Measurements from ENCODE around the gene ADORA2B. TPM values are rescaled to one million over a fixed set of nuclear protein-coding genes. Genes with fewer than 3 reads are reported as not detected.

The ADORA2B gene
- total and polyA plus RNA-seq, 2 donors = 1.1 to 1.2 TPM

DNA sequence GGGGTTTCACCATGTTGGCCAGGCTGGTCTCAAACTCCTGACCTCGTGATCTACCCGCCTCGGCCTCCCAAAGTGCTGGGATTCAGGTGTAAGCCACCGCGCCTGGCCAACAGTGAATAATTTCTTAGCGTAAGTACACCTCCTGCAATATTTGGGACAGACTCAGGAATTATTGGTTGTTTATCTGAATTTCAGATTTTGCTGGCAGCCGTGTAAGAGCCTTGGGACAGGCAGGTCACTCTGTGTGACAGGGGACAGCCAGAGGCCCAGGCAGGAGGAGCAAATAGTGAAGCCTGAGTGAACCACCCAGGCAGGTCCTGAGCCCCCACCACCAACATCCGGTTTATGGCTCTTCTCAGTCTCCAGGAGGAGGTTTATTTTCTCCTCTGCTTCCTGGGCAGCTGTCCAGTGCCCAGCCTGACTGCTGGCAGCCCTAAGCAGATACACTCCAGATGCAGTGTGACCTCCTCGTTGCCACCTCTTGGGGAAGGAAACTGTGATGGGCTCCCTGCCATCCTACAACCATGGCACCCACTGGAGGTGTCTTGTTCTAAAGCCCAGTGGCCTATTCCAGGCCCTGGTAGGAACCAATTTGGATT lies 26.2 kb upstream of the ADORA2B start:
- no peaks in the 10 kb centered on the region for H3K4me1 ChIP-seq (ENCODE audit: control insufficient read depth in 2 of 2, insufficient read depth in 2 of 2, low read length in 2 of 2)
- no peak for DNase-seq (ENCODE audit: low read depth in 6 of 9, low spot score in 9 of 9)
- H3K36me3 ChIP-seq (ENCODE audit: control insufficient read depth in 2 of 2, insufficient read depth in 2 of 2, low read length in 1 of 2) = no peaks in the 10 kb centered on the region
- H3K4me3 ChIP-seq (ENCODE audit: low read length in 2 of 2) = no peak overlapping the region
- H3K27me3 ChIP-seq (ENCODE audit: control insufficient read depth in 2 of 2, insufficient read depth in 1 of 2, low read length in 1 of 2) = peaks cover 10 to 38% of the 10 kb centered on the region in 2 donors
- H3K27ac ChIP-seq (ENCODE audit: low read depth in 1 of 2, low read length in 1 of 2) = no peak overlapping the region
- no peaks in the 10 kb centered on the region for H3K9me3 ChIP-seq (ENCODE audit: control insufficient read depth in 2 of 2, insufficient read depth in 1 of 2, low read length in 1 of 2)
- whole genome bisulfite sequencing = 95% methylated on average over 9 of the region's 9 CpGs

GRCh38 chr17:15919466-15919865 lies 25.5 kb upstream of the ADORA2B start:
- no peaks in the 10 kb centered on the region for H3K36me3 ChIP-seq (ENCODE audit: control insufficient read depth in 2 of 2, insufficient read depth in 2 of 2, low read length in 1 of 2)
- DNase-seq (ENCODE audit: low read depth in 6 of 9, low spot score in 9 of 9) = no peak
- H3K4me3 ChIP-seq (ENCODE audit: low read length in 2 of 2) = no peak overlapping the region
- H3K9me3 ChIP-seq (ENCODE audit: control insufficient read depth in 2 of 2, insufficient read depth in 1 of 2, low read length in 1 of 2) = no peaks in the 10 kb centered on the region
- H3K4me1 ChIP-seq (ENCODE audit: control insufficient read depth in 2 of 2, insufficient read depth in 2 of 2, low read length in 2 of 2) = no peaks in the 10 kb centered on the region
- no peak overlapping the region for H3K27ac ChIP-seq (ENCODE audit: low read depth in 1 of 2, low read length in 1 of 2)
- peaks cover 10 to 38% of the 10 kb centered on the region in 2 donors for H3K27me3 ChIP-seq (ENCODE audit: control insufficient read depth in 2 of 2, insufficient read depth in 1 of 2, low read length in 1 of 2)

- Histone ChIP-seq H3K27me3 (ENCODE audit: control insufficient read depth in 2 of 2, insufficient read depth in 1 of 2, low read length in 1 of 2) (peaks cover 10 to 37% of the 10 kb centered on the region in 2 donors), H3K27ac (ENCODE audit: low read depth in 1 of 2, low read length in 1 of 2) (no peak overlapping the region), H3K4me1 (ENCODE audit: control insufficient read depth in 2 of 2, insufficient read depth in 2 of 2, low read length in 2 of 2) (no peaks in the 10 kb centered on the region), H3K9me3 (ENCODE audit: control insufficient read depth in 2 of 2, insufficient read depth in 1 of 2, low read length in 1 of 2) (no peaks in the 10 kb centered on the region), H3K36me3 (ENCODE audit: control insufficient read depth in 2 of 2, insufficient read depth in 2 of 2, low read length in 1 of 2) (no peaks in the 10 kb centered on the region), H3K4me3 (ENCODE audit: low read length in 2 of 2) (no peak overlapping the region)
- 96% methylated on average over 9 of the region's 9 CpGs for WGBS
- no peak for DNase-seq (ENCODE audit: low read depth in 6 of 9, low spot score in 9 of 9)
These were observed 24.1 kb upstream of the ADORA2B start for GRCh38 chr17:15920758-15921239.

- Histone ChIP-seq H3K9me3 (ENCODE audit: control insufficient read depth in 2 of 2, insufficient read depth in 1 of 2, low read length in 1 of 2) (no peaks in the 10 kb centered on the region), H3K27ac (ENCODE audit: low read depth in 1 of 2, low read length in 1 of 2) (no peak overlapping the region), H3K36me3 (ENCODE audit: control insufficient read depth in 2 of 2, insufficient read depth in 2 of 2, low read length in 1 of 2) (no peaks in the 10 kb centered on the region), H3K4me1 (ENCODE audit: control insufficient read depth in 2 of 2, insufficient read depth in 2 of 2, low read length in 2 of 2) (no peaks in the 10 kb centered on the region), H3K27me3 (ENCODE audit: control insufficient read depth in 2 of 2, insufficient read depth in 1 of 2, low read length in 1 of 2) (peaks cover 10 to 29% of the 10 kb centered on the region in 2 donors), H3K4me3 (ENCODE audit: low read length in 2 of 2) (no peak overlapping the region)
- DNase-seq (ENCODE audit: low read depth in 6 of 9, low spot score in 9 of 9) = no peak
These were observed 23.3 kb upstream of the ADORA2B start for GRCh38 chr17:15921640-15922039.

- WGBS = 98% methylated on average over 1 of the region's 1 CpG
- Histone ChIP-seq H3K36me3 (ENCODE audit: control insufficient read depth in 2 of 2, insufficient read depth in 2 of 2, low read length in 1 of 2) (no peaks in the 10 kb centered on the region), H3K27ac (ENCODE audit: low read depth in 1 of 2, low read length in 1 of 2) (no peak overlapping the region), H3K9me3 (ENCODE audit: control insufficient read depth in 2 of 2, insufficient read depth in 1 of 2, low read length in 1 of 2) (no peaks in the 10 kb centered on the region), H3K4me3 (ENCODE audit: low read length in 2 of 2) (no peak overlapping the region), H3K27me3 (ENCODE audit: control insufficient read depth in 2 of 2, insufficient read depth in 1 of 2, low read length in 1 of 2) (peaks cover 3 to 20% of the 10 kb centered on the region in 2 donors), H3K4me1 (ENCODE audit: control insufficient read depth in 2 of 2, insufficient read depth in 2 of 2, low read length in 2 of 2) (no peaks in the 10 kb centered on the region)
- DNase-seq (ENCODE audit: low read depth in 6 of 9, low spot score in 9 of 9) = no peak
These were observed 22.3 kb upstream of the ADORA2B start for GRCh38 chr17:15922586-15922985.

- H3K4me3 ChIP-seq (ENCODE audit: low read length in 2 of 2) = no peak overlapping the region
- no peaks in the 10 kb centered on the region for H3K9me3 ChIP-seq (ENCODE audit: control insufficient read depth in 2 of 2, insufficient read depth in 1 of 2, low read length in 1 of 2)
- peak in 2 of 9 donors; percentile 14 for DNase-seq (ENCODE audit: low read depth in 6 of 9, low spot score in 9 of 9)
- no peak overlapping the region for H3K27ac ChIP-seq (ENCODE audit: low read depth in 1 of 2, low read length in 1 of 2)
- WGBS = 69% methylated on average over 9 of the region's 9 CpGs
- no peaks in the 10 kb centered on the region for H3K36me3 ChIP-seq (ENCODE audit: control insufficient read depth in 2 of 2, insufficient read depth in 2 of 2, low read length in 1 of 2)
- no peaks in the 10 kb centered on the region for H3K27me3 ChIP-seq (ENCODE audit: control insufficient read depth in 2 of 2, insufficient read depth in 1 of 2, low read length in 1 of 2)
- no peaks in the 10 kb centered on the region for H3K4me1 ChIP-seq (ENCODE audit: control insufficient read depth in 2 of 2, insufficient read depth in 2 of 2, low read length in 2 of 2)
These were observed 18.7 kb upstream of the ADORA2B start for GRCh38 chr17:15926039-15926740.

GRCh38 chr17:15928286-15928785 lies 16.6 kb upstream of the ADORA2B start:
- no peaks in the 10 kb centered on the region for H3K4me1 ChIP-seq (ENCODE audit: control insufficient read depth in 2 of 2, insufficient read depth in 2 of 2, low read length in 2 of 2)
- H3K27me3 ChIP-seq (ENCODE audit: control insufficient read depth in 2 of 2, insufficient read depth in 1 of 2, low read length in 1 of 2) = no peaks in the 10 kb centered on the region
- 47% methylated on average over 9 of the region's 9 CpGs for WGBS
- DNase-seq (ENCODE audit: low read depth in 6 of 9, low spot score in 9 of 9) = no peak
- H3K9me3 ChIP-seq (ENCODE audit: control insufficient read depth in 2 of 2, insufficient read depth in 1 of 2, low read length in 1 of 2) = no peaks in the 10 kb centered on the region
- no peak overlapping the region for H3K4me3 ChIP-seq (ENCODE audit: low read length in 2 of 2)
- H3K36me3 ChIP-seq (ENCODE audit: control insufficient read depth in 2 of 2, insufficient read depth in 2 of 2, low read length in 1 of 2) = no peaks in the 10 kb centered on the region
- no peak overlapping the region for H3K27ac ChIP-seq (ENCODE audit: low read depth in 1 of 2, low read length in 1 of 2)

- no peaks in the 10 kb centered on the region for H3K4me1 ChIP-seq (ENCODE audit: control insufficient read depth in 2 of 2, insufficient read depth in 2 of 2, low read length in 2 of 2)
- 95% methylated on average over 4 of the region's 4 CpGs for WGBS
- no peaks in the 10 kb centered on the region for H3K36me3 ChIP-seq (ENCODE audit: control insufficient read depth in 2 of 2, insufficient read depth in 2 of 2, low read length in 1 of 2)
- H3K27me3 ChIP-seq (ENCODE audit: control insufficient read depth in 2 of 2, insufficient read depth in 1 of 2, low read length in 1 of 2) = no peaks in the 10 kb centered on the region
- DNase-seq (ENCODE audit: low read depth in 6 of 9, low spot score in 9 of 9) = no peak
- no peaks in the 10 kb centered on the region for H3K9me3 ChIP-seq (ENCODE audit: control insufficient read depth in 2 of 2, insufficient read depth in 1 of 2, low read length in 1 of 2)
- H3K4me3 ChIP-seq (ENCODE audit: low read length in 2 of 2) = no peak overlapping the region
- H3K27ac ChIP-seq (ENCODE audit: low read depth in 1 of 2, low read length in 1 of 2) = no peak overlapping the region
These were observed 15.0 kb upstream of the ADORA2B start for GRCh38 chr17:15929941-15930340.

GRCh38 chr17:15930426-15930825 lies 14.5 kb upstream of the ADORA2B start:
- Histone ChIP-seq H3K27ac (ENCODE audit: low read depth in 1 of 2, low read length in 1 of 2) (no peak overlapping the region), H3K36me3 (ENCODE audit: control insufficient read depth in 2 of 2, insufficient read depth in 2 of 2, low read length in 1 of 2) (no peaks in the 10 kb centered on the region), H3K9me3 (ENCODE audit: control insufficient read depth in 2 of 2, insufficient read depth in 1 of 2, low read length in 1 of 2) (no peaks in the 10 kb centered on the region), H3K4me1 (ENCODE audit: control insufficient read depth in 2 of 2, insufficient read depth in 2 of 2, low read length in 2 of 2) (no peaks in the 10 kb centered on the region), H3K4me3 (ENCODE audit: low read length in 2 of 2) (no peak overlapping the region), H3K27me3 (ENCODE audit: control insufficient read depth in 2 of 2, insufficient read depth in 1 of 2, low read length in 1 of 2) (no peaks in the 10 kb centered on the region)
- WGBS = 96% methylated on average over 6 of the region's 6 CpGs
- DNase-seq (ENCODE audit: low read depth in 6 of 9, low spot score in 9 of 9) = no peak
